Measurements from ENCODE around the gene TOX4. TPM values are rescaled to one million over a fixed set of nuclear protein-coding genes. Genes with fewer than 3 reads are reported as not detected.
"Not testable (repeated sequence)": the region's sequence is repeated elsewhere in the genome, so short reads cannot be mapped to it uniquely, and the experiment has no call there.

TOX4 gene
- total RNA-seq, 1 experiment from 2014 or later, result 26.8 TPM

DNA sequence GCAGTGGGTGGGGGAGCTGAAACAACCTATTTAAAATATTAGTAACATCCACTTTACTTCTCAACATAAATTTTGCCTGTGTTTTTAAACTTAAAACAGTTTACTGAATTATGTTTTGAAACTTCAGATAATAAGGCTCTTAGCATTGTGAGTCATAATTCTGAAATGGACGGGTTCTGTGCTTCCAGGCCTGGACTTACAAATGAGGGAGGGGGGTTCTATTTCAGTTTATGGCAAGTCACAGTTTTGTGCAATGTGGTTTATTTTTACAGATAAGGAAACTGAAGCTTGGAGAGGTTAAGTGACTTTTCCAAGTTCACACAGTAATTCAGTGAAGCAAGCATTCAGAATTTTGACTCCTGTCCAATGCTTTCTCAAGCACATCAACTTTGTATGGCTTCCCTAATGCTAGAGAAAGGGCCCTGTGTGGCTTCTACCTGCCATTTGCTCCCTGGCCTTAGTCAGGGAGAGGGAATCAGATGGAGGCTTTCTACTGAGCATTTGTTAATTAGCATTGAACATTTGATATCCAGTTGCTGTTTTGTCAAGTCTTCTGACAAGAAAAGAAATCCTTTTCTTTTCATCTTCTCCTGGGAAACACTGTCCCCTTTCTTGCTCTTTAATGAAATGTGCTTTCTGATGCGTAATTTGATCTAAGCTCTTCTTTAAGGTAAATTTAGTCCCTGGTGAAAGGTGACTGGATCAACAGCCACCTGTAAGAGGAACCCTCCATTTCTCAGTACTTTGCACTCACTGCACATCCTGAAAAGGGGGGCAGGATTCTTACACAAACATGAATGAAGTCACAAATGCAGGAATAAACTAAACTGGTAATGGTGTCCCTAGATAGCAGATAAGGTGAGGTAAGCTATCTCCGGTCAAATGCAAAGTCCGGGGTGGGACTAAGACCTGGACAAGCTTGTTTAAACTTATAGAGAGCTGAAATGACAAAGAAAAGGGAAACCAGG lies 51.7 kb downstream of the TOX4 start:
- no peak for DNase-seq (ENCODE audit: extremely low read depth, low read depth)

DNA sequence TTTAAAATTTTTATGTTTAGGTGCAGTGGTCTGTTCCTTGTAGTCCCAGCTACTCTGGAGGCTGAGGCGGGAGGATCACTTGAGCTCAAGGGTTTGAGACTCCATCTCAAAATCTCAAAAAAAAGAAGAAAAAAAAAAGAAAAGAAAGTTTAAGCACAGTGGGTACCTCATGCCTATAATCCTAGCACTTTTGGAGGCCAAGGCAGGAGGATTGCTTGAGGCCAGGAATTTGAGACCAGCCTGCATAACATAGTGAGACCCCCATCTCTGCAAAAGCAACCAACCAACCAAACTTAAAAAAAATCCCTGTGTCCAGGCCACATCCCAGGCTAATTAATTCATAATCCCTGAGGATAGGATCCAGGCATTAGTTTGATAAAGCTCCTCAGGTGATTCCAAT lies 52.5 kb downstream of the TOX4 start:
- DNase-seq (ENCODE audit: extremely low read depth, low read depth), result no peak

DNA sequence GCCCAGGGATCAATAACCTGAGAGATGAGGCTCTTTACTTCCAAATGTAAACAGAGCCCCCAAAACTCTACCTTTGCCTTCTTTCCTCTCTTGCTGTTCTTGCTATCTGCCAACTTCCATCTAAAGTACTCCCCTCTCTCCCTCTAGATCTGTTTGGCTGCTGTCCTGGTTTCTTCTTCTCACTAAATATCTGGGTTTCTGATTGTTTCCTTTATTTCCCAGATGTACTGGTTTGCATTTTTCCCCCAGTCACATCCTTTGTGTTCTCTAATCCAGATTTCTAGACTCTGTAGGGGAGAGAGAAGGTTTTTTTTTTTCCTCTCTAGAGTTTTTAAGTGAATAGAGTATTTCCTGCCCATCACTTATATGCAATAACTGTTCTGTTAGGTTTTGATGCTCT lies 56.3 kb downstream of the TOX4 start:
- no peak for DNase-seq (ENCODE audit: extremely low read depth, low read depth)

GRCh38 chr14:21534576-21534975 lies 57.6 kb downstream of the TOX4 start:
- no peak for DNase-seq (ENCODE audit: extremely low read depth, low read depth)

DNA sequence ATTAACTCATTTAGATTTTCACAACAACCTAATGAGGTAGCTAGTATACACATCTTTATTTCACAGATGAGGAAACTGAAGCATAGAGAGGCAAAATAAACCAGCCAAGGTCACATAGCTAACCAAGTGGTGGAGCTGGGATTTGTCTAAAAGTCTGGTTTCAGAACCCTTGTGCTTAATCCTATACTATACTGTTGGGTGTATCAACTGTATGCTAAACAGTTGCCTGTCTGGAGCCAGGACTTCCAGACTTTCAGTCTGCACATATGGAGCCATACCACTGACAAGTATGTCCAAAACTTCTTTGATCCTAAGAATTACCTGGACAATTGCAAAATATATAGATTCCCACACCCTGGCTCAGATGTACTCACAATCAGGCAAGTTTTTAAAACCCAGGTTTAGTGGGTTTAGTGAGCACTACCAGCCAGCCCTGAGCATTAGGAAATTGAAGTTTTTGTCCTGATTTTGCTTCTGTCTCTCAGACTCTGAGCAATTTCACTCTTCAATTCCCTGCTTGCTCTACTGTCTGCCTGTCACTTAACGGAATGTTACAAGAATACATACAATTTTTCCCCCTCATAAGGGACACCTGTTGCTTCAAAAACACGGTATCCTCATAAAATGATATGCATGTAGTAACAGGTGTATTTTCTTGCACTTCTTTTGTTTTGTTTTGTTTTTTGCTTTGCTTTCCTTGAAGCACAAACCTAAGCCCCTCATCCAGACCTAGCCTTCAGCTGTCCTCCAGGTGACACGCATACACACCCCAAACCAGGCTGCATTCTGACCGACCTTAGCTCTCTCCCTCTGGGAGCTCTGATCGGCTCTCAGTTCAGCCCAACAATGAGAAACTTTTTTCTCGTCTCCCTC lies 58.8 kb downstream of the TOX4 start:
- no peak for DNase-seq (ENCODE audit: extremely low read depth, low read depth)

DNA sequence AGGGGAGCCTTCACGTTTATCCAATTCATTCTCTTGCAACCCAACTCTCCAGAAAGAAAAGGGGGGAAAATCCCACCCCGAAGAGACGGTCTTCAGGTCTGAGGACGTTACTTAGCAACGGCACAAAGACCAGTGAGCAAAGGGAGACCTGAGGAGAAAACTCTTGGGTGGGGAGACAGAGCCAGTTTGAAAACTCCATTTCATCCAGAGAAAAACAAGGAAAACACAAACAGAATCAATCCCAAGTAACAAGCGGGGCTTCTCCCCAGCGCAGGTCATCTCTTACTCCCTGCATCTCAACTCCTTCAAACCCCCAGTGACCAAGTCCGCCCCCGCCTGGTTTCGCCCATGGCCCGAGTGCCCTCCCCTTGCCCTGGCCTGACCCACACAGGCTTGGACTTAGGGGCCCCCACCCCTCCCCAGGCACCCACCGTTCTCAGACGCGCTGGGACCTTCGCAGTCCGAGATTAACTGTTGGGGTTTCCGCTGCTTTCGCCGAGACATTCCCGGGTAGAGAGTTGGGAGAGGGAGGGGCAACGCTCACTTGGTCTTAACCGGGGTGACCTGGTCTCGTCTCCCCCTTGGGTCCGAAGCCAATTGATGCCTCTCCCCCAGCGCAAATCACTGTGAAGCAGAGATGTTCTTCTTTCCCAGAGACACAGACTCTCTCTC lies 59.6 kb downstream of the TOX4 start:
- DNase-seq (ENCODE audit: extremely low read depth, low read depth), result no peak

DNA sequence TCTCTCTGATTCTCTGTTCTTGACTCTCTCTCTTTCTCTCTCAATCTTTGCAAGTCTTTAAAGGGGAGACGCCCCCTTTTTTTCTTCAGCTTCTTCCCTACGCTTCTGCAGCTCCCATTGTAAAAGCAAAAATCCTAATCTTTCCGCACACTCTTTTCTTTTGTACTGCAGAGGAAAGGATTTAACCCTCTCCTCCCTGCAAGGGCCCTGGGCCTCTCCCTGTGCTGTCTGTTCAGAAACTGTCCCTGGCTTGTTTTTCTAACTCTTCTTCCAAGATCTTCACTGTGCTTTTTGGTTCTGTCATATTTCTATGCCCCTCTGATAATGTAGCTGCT lies 60.1 kb downstream of the TOX4 start:
- no peak for DNase-seq (ENCODE audit: extremely low read depth, low read depth)

DNA sequence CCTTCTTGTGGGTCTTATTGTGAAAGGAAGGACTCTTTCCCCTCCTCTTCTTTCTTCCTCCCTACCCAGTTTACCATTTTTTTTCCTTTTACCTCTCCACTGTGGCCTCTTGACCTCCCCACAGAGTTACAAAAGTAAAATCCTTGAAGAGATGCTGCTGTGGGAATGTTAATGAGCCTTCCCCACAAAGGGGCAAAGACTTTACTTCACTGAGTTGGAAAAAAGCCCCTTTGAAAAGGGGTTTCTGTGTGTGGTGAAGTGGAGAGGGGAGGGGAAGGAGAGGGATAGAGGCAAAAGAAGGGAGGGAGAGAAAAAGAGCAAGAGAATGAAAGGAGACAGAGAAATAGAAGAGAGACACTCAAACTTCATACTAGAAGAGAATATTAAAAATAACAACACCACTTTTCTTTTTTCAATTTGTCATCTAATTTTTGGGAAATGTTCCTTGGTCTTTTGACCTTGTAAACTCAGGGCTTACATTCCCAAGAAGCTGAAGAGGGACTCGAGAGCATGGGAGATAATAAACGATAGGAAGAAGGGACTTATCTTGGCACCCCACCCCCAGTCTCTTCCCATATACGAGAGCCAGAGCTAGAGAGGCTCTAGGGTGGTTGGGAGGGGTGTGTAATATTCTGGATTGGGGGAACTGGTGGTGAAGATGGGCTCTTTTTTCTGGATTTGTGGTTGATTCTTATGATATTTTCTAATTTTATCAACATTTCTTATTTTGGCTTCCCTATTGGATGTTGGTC lies 62.4 kb downstream of the TOX4 start:
- DNase-seq (ENCODE audit: extremely low read depth, low read depth), result no peak

DNA sequence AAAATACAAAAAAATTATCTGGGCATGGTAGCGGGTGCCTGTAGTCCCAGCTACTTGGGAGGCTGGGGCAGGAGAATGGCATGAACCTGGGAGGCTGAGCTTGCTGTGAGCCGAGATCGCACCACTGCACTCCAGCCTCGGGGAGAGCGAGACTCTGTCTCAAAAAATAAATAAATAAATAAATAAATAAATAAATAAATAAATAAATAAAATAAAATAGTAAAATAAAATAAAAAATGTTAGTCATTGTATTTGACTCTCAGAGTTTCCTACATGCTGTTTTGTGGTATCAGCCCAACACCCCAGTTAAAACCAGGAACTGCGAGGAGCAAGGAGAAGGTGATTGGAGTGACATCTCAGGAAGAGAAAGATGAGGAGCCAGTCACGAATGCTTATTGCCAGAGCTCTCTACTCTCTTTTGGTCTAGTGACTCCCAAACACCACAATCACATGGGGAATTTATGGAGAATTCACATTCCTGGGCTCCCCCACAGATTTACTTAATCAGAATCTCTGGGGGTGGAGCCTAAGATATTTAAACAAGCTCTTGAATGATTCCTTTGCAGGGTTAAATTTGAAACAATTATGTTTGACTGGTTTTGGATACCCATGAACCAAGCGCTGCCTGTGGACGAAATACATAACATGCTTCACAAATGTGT lies 64.5 kb downstream of the TOX4 start:
- DNase-seq (ENCODE audit: extremely low read depth, low read depth), result no peak

DNA sequence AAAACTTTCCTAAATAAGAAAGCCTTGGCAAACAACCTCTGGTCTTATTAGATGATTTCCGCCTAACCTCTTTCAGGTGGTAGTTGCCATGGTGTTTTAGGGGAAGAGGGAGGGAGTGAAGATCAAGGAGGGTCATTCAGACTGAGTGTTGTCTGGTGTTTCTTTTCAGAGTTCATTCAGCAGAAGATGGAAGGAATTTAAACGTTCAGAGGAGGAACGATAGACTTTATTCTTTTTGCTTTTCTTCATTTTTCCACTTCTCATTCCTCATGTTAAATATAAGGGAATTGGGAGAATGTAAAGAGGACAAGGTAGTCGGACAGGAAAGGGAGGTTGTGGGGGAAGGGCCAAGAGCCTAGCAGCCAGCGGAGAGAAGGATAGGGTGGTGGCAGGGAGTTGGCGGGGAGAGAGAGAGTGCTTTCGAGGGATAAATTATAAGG lies 66.5 kb downstream of the TOX4 start:
- DNase-seq (ENCODE audit: extremely low read depth, low read depth), result no peak

GRCh38 chr14:21543963-21544362 lies 67.0 kb downstream of the TOX4 start:
- no peak for DNase-seq (ENCODE audit: extremely low read depth, low read depth)

- not testable (repeated sequence) for DNase-seq (ENCODE audit: extremely low read depth, low read depth)
Measured at GRCh38 chr14:21544588-21544987, 67.6 kb downstream of the TOX4 start.

Small RNA genes lying within 50 kb of the gene (small RNA-seq; reads per million reads assigned to genes)
- gene RN7SL650P, result 0 reads per million in 2 experiments

Other genes starting within 250 kb of the TOX4 start
- 1,048 and 1,119 TPM in 2 replicates for gene HNRNPC, start 207.8 kb upstream of the TOX4 start, total RNA-seq (2014; rRNA removed; shearing (Covaris generic))
- 0.05 TPM in 1 of 2 replicates, not detected in the other for gene RPGRIP1, start 197.1 kb upstream of the TOX4 start, total RNA-seq (2014; rRNA removed; shearing (Covaris generic))
- 119 and 127 TPM in 2 replicates for gene SUPT16H, start 93.2 kb upstream of the TOX4 start, total RNA-seq (2014; rRNA removed; shearing (Covaris generic))
- 41.7 and 42.4 TPM in 2 replicates for gene CHD8, start 21.1 kb upstream of the TOX4 start, total RNA-seq (2014; rRNA removed; shearing (Covaris generic))
- gene RAB2B, start 236 bp upstream of the TOX4 start, total RNA-seq (2014; rRNA removed; shearing (Covaris generic)), result 28.2 and 33.3 TPM in 2 replicates
- 65.8 and 72.2 TPM in 2 replicates for gene METTL3, start 34.1 kb downstream of the TOX4 start, total RNA-seq (2014; rRNA removed; shearing (Covaris generic))
- gene SALL2, start 49.2 kb downstream of the TOX4 start, total RNA-seq (2014; rRNA removed; shearing (Covaris generic)), result 0.66 and 0.67 TPM in 2 replicates
- not detected in 2 replicates for gene OR10G3, start 102.9 kb downstream of the TOX4 start, total RNA-seq (2014; rRNA removed; shearing (Covaris generic))
- not detected in 2 replicates for gene OR10G2, start 157.7 kb downstream of the TOX4 start, total RNA-seq (2014; rRNA removed; shearing (Covaris generic))
- not detected in 2 replicates for gene OR4E2, start 176.6 kb downstream of the TOX4 start, total RNA-seq (2014; rRNA removed; shearing (Covaris generic))
- not detected in 2 replicates for gene OR4E1, start 196.6 kb downstream of the TOX4 start, total RNA-seq (2014; rRNA removed; shearing (Covaris generic))

Measured in NCI-H460 (cell line).